Hippocampal formation (tissue), 2 donors: Measurements from ENCODE around the gene GNE.
"Not testable (repeated sequence)": the region's sequence is repeated elsewhere in the genome, so short reads cannot be mapped to it uniquely, and the experiment has no call there.

Experiments used
- DNase-seq, 2 donors: peaks; one replicate each; lab custom pipeline; 2025; lab: John Stamatoyannopoulos, UW

Gene GNE

GRCh38 chr9:36258208-36258995, at the start of gene GNE:
Gene GNE, minus strand, starts transcription at chr9:36258448. Its CDS starts 9,093 bp downstream, at chr9:36249355.
- peak; percentile 96 to 98 for DNase-seq

- no peak for DNase-seq
Observed at GRCh38 chr9:36306471-36307306, 48.4 kb upstream of the GNE start.

DNA sequence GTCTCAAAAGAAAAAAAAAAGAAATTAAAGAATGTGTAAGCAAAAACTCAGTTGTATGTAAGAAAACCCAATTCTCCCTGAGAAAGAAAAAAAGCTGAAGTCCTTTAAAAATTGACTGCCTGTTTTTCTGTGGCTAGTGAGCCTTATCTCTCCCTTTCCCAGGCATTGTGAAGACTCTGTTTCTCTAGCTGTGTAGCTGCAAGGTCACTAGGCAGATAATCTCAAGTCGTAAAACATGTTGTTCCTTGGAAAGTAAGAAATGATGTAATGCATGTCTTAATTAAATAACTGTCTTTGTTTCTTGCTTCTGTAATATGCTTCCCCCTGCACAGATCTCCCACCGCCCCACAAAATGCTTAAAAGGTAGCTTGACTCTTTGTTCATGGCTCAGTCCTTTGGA, 46.1 kb upstream of the GNE start:
- not testable (repeated sequence) for DNase-seq

- no peak for DNase-seq
Observed at GRCh38 chr9:36301227-36301626, 43.0 kb upstream of the GNE start.

DNA sequence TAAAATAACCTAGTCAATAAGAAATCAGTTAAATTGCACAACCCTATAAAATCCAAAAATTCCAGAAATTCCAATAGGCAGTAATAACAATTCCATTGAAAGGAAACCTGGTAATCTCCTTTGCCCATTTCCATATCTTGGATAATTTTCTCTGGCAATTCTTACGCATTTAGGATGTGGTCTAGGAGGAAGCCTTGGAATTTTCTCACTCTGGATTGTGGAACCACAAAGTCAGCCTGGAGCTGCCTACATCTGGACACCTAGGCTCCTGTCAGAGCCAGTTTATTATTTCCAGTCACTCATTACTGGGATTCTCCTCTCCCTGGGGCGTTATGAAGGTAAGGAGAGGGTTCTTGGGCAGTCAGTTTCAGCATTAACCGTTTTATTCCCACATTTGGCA, 40.3 kb upstream of the GNE start:
- DNase-seq, result no peak

- DNase-seq, result no peak
Observed at GRCh38 chr9:36297798-36298197, 39.5 kb upstream of the GNE start.

- DNase-seq, result not testable (repeated sequence)
Observed at GRCh38 chr9:36294996-36295395, 36.7 kb upstream of the GNE start.

- no peak for DNase-seq
Observed at GRCh38 chr9:36293918-36294317, 35.7 kb upstream of the GNE start.

GRCh38 chr9:36293171-36293570, 34.9 kb upstream of the GNE start:
- no peak for DNase-seq

- DNase-seq, result no peak
Observed at GRCh38 chr9:36292641-36293040, 34.4 kb upstream of the GNE start.

DNA sequence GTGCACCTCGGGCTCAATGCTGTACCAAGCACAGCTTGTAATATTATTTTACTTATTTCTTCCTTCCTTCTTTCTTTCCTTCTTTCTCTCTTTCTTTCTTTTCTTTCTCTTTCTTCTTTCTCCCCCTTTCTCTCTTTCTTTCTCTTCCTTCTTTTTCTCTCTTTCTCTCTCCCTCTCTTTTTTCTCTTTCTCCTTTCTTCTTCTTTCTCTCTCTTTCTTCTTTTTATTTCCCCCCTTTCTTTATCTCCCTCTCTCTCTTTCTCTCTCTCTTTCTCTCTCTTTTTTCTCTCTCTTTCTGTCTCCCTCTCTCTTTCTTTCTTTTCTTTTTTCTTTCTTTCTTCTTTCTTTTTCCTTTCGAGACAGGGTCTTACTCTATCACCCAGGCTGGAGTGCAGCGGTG, 32.7 kb upstream of the GNE start:
- DNase-seq, result no peak

DNA sequence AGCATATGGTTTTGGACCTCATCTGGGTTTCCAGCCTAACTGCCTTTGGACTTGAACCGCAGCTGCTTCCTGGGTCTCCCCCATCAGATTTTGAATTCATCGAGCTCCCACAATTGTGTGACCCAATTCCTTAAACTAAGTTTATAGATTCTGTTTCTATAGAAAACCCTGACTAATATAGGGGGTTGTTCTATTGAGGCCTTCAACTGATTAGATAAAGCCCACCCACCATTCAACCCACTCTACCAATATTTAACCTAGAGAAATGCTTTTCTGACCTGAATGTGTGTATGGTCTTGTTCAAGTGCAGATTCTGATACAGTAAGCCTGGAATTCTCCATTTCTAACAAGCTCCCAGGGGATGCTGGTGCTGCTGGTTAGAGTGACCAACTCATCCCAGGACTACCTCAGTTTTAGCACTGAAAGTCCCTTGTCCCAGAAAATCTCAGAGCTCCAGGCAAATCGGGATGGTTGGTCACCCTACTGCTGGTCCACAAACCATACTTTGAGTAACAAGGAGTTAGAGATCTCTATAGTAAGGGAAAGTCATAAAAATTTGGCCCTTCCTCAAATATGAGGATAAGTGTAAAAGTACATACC, 31.7 kb upstream of the GNE start:
- DNase-seq, result no peak

GRCh38 chr9:36288070-36288469, 29.8 kb upstream of the GNE start:
- no peak for DNase-seq

GRCh38 chr9:36286388-36286787, 28.1 kb upstream of the GNE start:
- DNase-seq, result no peak

DNA sequence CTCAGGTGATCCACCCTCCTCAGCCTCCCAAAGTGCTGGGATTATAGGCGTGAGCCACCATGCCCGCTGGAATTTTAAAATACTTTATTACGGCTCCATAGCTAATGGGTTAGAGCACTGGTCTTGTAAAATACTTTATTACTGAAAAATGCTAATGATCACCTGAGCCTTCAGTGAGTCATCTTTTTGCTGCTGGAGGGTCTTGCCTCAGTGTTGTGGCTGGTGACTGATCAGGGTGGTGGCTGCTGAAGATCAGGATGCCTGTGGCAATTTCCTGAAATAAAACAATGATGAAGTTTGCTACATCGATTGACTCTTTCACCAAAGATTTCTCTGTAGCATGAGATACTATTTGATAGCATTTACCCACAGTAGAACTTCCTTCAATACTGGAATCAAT, 26.0 kb upstream of the GNE start:
- DNase-seq, result no peak

GRCh38 chr9:36282275-36282674, 24.0 kb upstream of the GNE start:
- no peak for DNase-seq

DNA sequence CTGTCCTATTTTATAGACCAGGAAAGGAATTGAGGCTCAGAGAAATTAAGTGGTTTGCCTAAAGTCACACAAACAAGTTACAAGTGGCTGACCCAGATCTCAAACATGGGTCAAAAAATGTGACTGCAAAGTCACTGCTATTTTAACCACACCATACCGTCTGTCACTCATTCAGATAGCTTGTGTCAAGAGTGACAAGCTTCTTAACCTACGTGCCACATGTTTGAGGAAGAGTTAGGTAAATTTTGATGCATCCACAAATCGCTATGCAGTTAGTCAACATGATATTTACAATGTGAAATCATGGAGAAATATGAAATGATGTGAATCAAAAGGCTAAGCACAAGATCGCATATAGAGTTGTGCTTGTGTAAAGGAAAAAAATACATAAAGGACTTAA, 22.7 kb upstream of the GNE start:
- DNase-seq, result no peak

DNA sequence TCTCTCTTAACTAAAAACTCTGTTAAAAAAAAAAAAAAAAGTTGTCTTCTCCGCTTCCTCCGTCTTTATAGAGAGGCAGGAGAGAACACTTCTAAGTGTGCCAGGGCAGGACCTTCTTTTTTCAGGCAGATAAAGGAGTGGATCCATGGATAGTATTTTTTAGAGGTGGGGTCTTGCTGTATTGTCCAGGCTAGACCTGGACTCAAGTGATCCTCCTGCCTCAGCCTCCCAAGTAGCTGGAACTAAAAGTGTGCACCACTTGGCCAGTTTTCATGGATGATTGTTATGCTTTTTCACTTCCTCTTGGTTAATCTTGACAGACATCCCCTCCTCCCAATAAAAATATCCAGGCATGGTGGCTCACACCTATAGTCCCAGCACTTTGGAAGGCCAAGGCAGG, 20.0 kb upstream of the GNE start:
- DNase-seq, result no peak

DNA sequence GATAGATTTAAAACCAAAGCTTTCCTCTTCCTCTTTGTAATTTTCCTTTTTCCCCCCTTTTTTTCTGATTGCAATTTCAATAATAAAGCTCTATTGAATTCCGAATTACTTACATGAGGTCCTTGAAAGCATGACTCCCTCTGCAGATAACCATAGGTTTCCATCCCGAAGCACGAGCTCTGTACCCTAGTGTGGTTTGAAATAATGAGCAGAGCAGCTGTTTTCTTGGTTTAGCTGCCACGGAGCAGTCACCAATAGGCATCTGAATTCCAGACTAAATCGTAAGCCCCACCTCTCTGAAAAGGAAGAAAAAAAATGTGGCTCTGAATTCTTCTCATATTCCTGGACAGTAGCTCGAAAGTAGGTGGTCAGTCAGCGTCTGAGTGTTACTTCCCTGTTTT, 18.5 kb upstream of the GNE start:
- DNase-seq, result no peak

- no peak for DNase-seq
Observed at GRCh38 chr9:36276254-36276653, 18.0 kb upstream of the GNE start.

DNA sequence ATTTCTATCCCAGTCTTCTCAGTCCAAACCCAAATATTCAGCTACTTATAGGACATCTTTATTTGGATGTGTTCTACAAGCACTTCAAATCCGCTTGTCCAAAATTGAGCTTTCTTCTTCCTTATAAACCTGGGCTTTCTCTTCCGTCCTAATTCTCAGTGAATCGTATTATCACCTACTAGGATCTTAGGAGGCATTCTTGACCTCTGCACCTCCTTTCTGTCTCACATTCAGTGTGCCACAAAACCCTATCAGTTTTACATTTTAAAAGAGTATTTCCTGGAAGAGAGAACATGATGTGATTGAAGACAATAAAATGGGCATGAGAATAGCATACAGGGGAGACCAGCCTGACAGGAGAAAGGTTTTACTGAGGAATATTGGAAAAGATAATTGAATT, 16.8 kb upstream of the GNE start:
- no peak for DNase-seq

- DNase-seq, result not testable (repeated sequence)
Observed at GRCh38 chr9:36273354-36273753, 15.1 kb upstream of the GNE start.

DNA sequence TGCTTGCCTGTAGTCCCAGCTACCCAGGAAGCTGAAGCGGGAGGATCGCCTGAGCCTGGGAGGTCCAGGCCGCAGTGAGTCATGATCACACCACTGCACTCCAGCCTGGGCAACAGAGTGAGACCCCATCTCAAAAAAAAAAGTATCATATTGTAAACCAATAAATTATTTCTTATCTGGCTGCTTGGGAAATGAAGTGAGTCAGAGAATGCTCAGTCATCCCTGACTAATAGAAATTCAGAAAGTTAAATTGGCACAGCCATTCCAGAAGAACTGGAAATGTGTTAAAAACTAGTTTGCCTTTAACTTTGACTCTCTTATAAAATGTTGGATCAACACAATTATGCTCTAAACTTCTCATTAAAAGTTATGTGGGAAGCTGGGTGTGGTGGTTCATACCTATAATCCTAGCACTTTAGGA, 9.8 kb upstream of the GNE start:
- DNase-seq, result no peak
